Activated naive CD4-positive, alpha-beta T cell treated with anti-CD3 and anti-CD28 coated beads, Interleukin-2, amount 50 U/mL, for 16 hours (primary cell): ENCODE results near the gene LEF1.
"Not testable (repeated sequence)": the region's sequence is repeated elsewhere in the genome, so short reads cannot be mapped to it uniquely, and the experiment has no call there.

Experiments used
- DNase-seq: peaks from one replicate; pipeline ENCODE4 v3.0.0-alpha.2; 2020

LEF1 gene

DNA sequence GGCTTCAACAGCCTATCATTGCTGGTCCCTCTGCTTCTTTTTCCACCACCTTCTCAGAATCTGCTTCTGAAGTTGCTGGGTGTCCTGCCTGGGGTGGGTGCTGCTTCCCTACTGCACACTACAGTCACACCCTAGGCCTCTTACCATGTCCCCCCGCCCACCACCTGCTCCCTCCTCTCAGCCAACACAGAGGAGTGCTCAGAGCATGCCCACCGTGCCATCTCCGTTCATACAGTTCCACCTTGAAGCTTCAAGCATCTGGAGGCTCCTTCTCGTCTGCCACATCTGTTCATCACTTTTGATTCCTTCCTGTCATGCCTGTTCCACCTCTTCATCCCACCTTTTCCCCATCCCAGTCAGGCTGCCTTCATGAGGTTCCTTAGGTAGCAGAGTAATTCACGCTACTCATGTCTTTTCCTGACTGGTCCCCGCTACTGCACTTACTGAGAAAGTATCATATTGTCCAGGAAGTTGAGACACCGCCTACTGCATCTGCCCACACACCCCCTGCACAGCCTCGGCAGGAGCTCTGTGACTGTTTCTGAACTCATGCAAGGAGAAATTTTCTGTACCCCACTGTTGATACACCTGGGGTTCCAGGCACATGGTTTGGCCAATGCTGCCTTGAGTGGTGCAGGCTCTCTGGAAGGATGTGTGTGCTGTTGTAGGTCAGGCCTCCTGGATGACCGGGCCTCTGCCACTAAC, 139.6 kb downstream of the LEF1 start:
- DNase-seq = peak; percentile 68

DNA sequence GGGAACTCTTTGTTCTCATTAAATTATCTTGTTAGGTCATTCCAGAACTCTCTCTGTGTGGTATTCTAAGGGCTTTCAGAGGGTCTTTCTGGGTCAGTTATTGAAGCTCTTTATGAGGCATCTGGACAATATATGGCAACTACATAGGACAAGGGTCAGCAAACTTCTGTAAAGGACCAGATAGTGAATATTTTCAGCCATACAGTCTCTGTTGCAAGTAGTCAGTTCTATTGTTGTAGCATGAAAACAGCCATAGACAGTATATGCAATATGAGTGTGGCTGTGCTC, 143.9 kb downstream of the LEF1 start:
- DNase-seq = no peak

DNA sequence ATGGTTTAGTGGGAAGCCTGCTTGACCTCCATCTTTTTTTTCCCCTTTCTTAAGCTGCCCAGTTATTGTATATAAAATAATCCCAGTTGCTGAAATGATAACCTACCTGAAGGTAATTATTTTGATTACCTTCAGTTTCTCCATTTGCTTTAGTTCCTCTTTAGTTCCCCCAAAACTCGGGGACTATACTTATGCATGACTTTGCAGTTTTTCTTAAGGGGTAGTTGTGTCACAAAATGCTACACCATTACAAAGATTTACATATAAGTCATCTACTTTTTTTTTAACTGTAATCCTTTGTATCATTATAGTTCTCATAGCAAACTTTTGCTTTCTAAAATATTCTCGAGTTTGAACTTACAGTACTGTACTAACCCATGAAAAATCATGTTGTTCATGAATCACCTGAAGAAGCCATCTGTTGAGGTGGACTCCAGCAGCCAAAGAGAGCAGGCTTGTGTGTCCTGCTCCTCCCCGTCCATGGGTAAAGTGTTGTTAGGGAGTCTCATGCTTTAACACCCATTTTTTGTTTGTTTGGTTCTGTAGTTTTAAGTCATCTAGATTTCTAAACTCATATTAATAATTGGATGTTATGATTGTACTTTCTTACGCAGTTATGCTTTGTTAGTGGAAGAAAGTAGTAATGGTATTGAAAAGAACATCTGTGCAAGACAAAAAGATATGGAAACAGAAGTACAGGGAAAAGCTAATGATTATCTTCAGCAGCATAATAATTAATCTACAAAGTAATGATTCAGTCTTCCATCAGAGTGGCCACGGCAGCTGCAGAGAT, 144.5 kb downstream of the LEF1 start:
- DNase-seq = no peak

DNA sequence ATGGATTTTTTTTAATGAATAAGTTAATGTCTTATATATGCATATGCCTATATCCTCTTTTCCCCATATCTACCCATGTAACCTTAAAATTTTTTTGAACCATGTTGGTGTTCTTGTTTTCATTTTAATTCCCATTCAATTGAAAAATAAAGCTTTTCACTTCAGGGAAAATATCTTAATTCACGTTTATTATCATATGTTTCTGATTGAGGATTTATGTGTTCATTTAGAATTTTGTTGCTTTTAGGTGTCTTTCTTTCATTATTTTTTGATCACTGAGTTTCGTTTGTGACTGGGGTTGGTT, 149.9 kb downstream of the LEF1 start:
- no peak for DNase-seq

DNA sequence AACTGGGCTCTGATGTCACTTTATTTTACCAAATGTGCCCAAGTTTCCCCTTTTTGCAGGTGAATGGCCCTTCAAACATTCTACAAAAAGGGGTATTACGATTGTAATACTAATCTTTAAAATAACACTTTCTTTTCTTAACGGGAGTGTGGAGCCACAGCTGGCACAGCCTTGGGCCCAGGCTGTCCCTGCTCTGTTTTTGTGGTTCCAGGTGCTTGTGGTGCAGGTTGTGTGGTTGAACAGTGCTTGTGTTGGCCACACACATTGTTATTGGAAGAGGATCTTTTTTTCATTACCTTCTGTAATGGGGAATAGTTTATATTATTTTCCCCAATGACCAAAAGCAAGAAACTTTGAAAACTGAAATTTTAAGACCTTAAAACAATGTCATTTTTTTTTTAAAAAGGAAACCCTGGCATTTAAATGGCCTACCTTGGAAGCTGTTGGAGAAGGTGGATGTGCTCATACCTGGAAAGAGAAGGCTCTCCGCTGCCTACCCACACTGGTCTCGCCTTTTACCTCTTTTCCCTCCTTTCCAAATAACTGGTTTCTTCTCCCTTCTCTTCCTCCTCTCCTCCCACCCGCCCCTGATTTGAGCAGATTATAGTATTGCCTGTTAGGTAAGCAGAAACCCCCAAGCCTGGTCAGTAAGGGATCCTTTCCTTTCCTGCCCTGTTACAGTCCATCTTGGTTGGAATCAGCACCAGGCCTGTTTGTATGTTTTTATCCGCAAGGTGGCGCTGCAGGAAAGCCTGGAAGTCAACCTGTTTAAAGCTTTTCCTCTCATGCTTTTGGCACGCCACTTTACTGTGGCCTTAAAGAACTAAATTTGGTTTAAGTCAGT, 150.5 kb downstream of the LEF1 start:
- peak; percentile 84 for DNase-seq

DNA sequence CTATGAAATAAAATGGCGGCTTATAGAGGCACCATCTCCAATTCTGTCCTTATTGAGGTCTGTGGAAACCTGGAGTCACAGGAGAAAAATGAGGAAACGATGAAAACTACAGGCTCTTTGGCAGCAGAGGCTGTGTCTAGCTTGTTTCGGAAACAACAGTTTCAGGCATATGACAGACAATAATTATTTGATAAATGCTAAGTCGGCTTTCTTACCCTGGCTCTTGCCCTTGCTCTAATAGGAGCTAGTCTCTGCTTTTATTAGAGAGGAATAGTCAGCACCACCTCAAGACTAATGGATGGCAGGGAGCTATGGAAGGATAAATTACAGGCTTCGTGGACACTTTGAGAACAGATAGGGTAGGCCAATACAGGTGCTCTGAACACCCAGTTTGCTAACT, 154.8 kb downstream of the LEF1 start:
- no peak for DNase-seq

DNA sequence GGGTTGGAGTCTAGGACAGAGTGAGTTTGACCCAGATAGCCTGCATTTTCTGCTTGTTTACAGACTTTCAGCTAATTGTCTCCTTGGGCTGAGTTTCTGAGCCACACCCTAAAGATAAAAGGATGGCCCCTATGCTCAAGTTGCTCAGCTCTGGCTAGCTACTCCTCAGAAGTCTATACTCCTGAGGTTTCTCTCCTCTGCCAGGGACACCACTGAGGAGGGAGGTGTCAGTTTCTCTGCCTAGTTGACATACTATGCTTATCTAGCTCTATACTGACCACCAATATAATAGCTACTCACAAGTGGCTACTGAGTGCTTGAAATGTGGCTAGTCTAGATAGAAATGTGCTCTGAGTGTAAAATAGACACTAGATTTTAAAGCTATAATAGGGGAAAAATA, 155.4 kb downstream of the LEF1 start:
- DNase-seq = no peak

DNA sequence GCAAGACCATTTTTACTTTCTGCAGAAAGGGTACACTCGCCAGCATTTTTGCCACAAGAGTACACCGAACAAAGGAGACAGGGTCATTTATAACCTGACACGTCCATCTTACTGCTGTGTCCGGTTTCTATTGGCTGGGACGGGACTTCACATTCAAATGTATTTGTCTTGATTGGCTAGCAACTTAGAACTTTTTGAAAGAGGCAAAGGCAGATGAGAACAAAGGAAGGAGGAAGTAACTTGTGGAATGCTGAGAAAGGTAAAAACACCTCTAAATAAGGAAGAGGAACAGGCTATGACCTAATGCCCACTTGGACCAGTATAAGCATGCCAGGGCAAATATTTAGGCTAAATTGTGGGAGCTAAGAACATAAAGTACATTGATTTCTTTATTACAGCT, 156.3 kb downstream of the LEF1 start:
- DNase-seq = not testable (repeated sequence)

DNA sequence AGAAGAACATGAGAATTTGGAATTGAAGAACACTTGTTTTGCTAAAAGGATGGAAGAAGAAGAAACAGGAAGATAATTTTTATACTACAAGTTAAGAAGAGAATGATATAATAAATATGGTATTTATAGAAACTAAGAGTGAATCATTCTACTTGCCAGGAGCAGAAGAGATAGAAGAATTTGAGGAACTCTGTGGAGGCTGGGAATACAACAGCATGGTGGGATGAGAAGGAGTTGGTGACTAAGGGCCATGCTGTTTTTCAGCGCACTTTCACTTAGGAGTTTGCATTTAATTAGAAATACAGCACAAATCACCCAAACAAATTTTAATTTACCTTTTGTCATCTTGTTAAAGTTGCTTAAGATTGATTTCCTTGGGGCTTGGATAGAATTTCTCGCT, 158.6 kb downstream of the LEF1 start:
- no peak for DNase-seq

DNA sequence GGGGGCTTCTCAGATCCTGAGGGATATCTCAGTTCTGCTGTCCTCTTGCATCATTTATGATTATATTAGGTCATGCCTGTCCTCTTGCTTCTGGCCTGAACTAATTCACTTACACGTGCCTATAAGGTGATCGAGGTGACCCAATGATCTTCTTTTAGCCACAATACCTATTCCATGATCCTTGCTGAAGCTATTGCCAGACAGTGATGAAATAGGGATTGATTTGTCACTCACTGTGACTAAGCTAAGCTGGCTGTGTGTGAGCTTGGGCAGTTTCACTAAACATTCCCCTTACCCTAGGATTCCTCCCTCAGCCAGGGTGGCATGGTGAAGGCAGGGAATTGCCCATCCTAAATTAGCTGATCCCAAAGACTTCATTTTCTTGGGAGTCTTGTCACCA, 160.0 kb downstream of the LEF1 start:
- DNase-seq = no peak

DNA sequence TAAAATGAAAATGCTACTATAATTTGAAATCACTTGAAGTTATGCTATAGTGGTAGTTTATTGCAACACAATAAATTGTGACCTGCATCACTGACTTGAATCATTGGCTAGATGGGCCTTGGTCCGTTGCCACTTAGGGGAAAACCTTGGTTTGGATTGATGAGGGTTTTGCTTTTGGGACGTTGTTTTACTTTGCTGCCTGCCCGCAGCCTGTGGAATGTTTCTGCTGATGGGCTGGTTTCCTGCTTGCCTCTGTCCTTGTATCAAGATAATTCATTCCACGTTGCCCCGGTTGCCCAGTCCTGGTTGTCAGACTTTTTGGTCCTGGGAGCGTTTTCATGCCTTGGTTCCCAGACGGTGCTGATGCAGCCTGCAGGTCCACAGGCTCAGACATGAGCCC, 160.7 kb downstream of the LEF1 start:
- no peak for DNase-seq

DNA sequence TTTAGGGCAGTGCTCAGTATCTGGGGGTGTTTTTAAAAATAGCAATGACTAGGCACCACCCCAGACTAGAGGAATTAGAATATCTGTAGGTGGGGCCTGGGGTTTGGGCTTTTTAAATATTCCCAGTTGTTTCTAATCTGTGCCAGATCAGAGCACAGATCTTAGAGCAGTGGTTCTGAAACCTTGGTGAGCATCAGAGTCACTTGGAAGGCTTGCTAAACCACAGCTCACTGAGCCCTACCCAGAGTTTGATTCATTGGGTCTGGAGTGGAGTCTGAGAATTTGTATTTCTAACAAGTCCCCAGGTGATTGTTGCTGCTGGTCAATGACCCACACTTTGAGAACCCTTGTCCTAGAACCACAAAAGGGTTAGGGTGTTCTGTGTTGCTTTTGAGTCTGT, 162.4 kb downstream of the LEF1 start:
- DNase-seq = no peak

DNA sequence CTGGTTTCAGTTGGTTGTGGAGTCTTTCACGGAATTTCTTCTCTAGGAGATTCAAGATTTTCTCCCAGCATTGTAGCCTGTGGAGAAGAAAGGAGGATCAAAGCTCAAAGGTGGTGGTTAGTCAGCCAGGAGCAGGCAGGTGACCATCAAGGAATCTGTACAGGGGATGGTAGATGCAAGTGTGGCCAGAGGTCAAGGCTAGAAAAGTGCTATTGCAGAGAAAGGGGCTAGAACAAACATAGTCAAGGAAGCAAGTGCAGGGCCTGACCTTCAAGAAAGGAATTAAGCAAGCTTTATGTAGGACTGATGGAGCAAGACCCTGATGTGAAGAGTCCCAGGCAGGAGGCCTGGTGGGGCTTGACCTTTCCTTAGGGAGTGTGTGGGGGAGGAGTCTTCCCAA, 162.9 kb downstream of the LEF1 start:
- no peak for DNase-seq

DNA sequence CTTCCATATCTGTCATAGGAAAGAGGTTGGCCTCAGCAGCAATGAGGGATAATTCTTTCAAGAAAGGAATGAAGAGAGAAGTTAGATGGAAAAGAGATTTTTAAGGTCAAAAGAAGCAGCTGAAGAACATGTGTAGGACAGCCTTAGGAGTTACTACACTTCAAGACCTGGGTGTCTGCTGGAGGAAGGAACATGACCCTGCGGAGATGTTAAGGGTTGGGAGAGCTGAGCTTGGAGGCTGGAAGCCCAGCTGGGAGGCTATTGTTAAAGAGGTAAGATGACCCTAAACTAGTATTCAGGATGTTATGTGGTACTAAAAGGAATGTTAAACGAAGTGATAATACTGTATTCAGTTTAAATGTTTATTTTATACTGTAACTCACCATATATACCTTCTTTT, 164.1 kb downstream of the LEF1 start:
- no peak for DNase-seq

DNA sequence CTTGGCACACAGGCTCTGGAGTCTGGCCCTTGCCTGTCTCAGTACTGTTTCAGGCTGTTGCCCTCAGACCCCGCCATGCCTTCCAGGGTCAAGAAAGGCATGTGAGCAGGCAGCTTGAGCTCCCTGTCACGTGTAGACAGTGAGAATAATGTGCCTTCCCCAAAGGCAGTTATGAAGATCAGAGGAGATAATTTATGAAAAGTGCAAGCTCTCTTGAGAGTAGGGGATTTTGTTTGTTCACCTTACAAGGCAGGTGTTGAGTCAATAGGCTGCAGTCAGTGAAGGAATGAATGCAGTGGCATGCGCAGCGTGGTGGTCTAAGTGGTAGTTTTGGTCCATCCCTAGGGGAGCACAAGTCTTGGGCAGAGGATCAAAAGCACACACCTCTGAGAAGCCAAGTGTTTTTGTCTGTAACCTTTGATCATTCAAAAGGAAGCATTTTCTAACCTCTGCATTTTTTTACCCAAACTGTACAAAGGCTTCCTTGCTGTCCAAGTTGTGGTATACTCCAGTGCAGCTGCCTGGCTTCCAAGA, 164.7 kb downstream of the LEF1 start:
- no peak for DNase-seq

DNA sequence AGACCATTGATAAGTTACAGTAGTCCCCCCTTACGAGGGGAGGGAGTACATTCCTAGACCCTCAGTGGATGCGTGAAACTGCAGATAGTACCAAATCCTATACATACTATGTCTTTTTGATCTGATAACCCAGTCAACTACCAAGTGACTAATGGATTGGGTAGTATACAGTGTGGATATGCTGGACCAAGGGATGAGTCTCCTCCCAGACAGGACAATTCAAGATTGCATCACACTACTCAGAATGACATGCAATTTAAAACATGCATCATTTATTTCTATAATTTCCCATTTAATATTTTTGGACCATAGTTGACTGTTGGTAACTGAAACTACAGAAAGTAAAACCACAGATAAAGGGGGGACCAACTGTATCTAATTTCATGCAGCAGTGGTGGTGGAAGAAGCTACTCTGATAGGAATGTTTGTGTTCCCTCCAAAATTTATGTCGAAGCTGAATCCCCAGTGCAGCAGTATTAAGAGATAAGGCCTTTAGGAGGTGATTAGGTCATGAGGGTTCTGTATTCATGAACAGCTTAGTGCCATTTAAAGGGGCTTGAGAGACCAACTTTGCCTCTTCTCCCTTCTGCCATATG, 167.1 kb downstream of the LEF1 start:
- no peak for DNase-seq

DNA sequence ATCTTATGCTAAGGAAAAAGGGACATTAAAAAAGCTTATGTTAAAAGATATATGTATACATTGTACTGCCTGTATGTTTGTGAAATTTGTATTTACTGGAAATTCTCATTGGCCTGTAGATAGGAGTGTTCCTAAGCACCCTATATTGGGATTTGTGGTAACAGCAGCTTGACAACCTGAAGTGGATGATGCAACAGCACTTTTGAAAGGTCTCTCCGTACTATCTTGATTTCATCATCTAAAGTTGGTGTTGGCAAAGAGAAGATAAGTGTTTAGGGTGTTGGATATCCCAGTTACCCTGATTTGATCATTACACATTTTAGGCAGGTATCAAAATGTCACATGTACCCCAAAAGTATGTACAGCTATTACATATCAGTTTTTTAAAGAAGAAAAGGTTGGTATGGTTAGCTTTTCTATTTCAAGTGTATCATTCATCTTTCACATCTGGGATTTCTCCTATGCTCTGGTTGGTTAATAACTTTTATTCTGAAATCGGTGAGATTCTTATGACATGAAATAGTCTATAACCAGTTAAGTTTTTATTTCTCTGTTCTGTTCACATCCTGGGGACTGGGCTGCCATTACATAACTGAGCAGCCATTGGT, 168.7 kb downstream of the LEF1 start:
- DNase-seq = no peak

DNA sequence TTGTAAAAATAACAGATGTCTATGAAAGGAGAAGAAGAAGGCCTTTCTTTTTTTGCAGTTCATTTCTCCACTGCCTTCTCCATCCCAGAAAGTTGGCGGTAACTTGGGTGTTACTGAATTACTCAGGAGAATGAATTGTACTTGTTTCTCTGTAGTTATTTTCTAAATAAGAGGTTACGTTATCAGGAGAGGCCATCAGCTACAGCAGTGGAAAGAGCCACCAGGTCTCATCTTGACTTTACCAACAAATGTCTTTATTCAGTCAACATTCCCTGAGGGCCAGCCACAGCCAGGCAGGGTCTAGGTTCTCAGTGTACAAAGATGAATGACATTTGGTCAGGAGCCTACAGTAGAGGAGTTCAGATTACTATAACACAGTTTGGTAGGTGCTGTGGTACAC, 170.9 kb downstream of the LEF1 start:
- DNase-seq = no peak
